ENCODE measurements around the gene MTFR2. TPM values are rescaled to one million over a fixed set of nuclear protein-coding genes. Genes with fewer than 3 reads are reported as not detected.
A peak's percentile ranks its signal among the peaks of the same experiment; 100 is the strongest.

Gene MTFR2
- total and polyA plus RNA-seq, 2 of the 13 experiments (the other 11 are each of a cell fraction or from before 2014, with no cell fraction given) = 6.7 to 10.7 TPM

GRCh38 chr6:136288566-136289326 is 38.6 kb upstream of the MTFR2 start (continued):
- no peak for TF ChIP-seq SKIL (CRISPR knock-in tag; IDR thresholded peaks at IDR 0.05; ENCODE audit: borderline replicate concordance)
- 0 out of 2 replicates have a peak, but pooled peaks have one; percentile 15 for TF ChIP-seq MXD1 (CRISPR knock-in tag; IDR thresholded peaks at IDR 0.05)
- no peak; the same call in 1 of the 2 replicates for TF ChIP-seq ZFAT (CRISPR knock-in tag; conservative IDR thresholded peaks at IDR 0.05)
- no peak for TF ChIP-seq ZNF121 (CRISPR knock-in tag; IDR thresholded peaks at IDR 0.05)
- no peak for TF ChIP-seq BATF2 (CRISPR knock-in tag; IDR thresholded peaks at IDR 0.05)
- TF ChIP-seq MEIS2 (CRISPR knock-in tag; IDR thresholded peaks at IDR 0.05) = peak; percentile 49; the same call in 1 of the 2 replicates
- no peak for TF ChIP-seq ZNF883 (CRISPR knock-in tag; IDR thresholded peaks at IDR 0.05; ENCODE audit: not compliant biosample characterization)
- TF ChIP-seq HDAC1 (CRISPR knock-in tag; IDR thresholded peaks at IDR 0.05) = peak; percentile 77; the same call in 1 of the 2 replicates
- TF ChIP-seq RCOR2 (CRISPR knock-in tag; IDR thresholded peaks at IDR 0.05) = no peak
- no peak for TF ChIP-seq ZUFSP (CRISPR knock-in tag; IDR thresholded peaks at IDR 0.05; ENCODE audit: borderline replicate concordance)
- TF ChIP-seq FOSL1 (CRISPR knock-in tag; IDR thresholded peaks at IDR 0.05; ENCODE audit: borderline replicate concordance) = no peak
- no peak for TF ChIP-seq RBFOX2 (IDR thresholded peaks at IDR 0.05; ENCODE audit: low read depth, low read length)
- no peak for TF ChIP-seq FOXM1 (CRISPR knock-in tag; IDR thresholded peaks at IDR 0.05)
- no peak for TF ChIP-seq PHF21A (CRISPR knock-in tag; IDR thresholded peaks at IDR 0.05)
- TF ChIP-seq MIER2 (CRISPR knock-in tag; IDR thresholded peaks at IDR 0.05) = no peak
- TF ChIP-seq CREB3 (CRISPR knock-in tag; IDR thresholded peaks at IDR 0.05) = no peak; the same call in 1 of the 2 replicates
- no peak for TF ChIP-seq KLF6 (CRISPR knock-in tag; IDR thresholded peaks at IDR 0.05)
- TF ChIP-seq ZNF331 (CRISPR knock-in tag; IDR thresholded peaks at IDR 0.05) = no peak; the same call in 1 of the 2 replicates
- no peak; the same call in 1 of the 2 replicates for TF ChIP-seq ATF2 (CRISPR knock-in tag; IDR thresholded peaks at IDR 0.05)
- no peak for TF ChIP-seq ZBTB7A (CRISPR knock-in tag; IDR thresholded peaks at IDR 0.05)
- TF ChIP-seq ZNF20 (CRISPR knock-in tag; IDR thresholded peaks at IDR 0.05) = no peak
- TF ChIP-seq ZNF3 (CRISPR knock-in tag; IDR thresholded peaks at IDR 0.05) = no peak
- no peak for TF ChIP-seq CHCHD3 (CRISPR knock-in tag; IDR thresholded peaks at IDR 0.05)
- TF ChIP-seq HMG20B (CRISPR knock-in tag; conservative IDR thresholded peaks at IDR 0.05) = no peak

Measured in HepG2 (cell line).